CD14-positive monocyte (primary cell): ENCODE results near the gene ARFGEF3. TPM values are rescaled to one million over a fixed set of nuclear protein-coding genes. Genes with fewer than 3 reads are reported as not detected.

ENCODE experiments used
- DNase-seq, 3 donors: peaks; one replicate each; pipeline ENCODE4 v3.0.0-alpha.2; 2011 to 2022
- H2AFZ ChIP-seq: 2 replicates; pipeline ENCODE4 v1.6.0; 2012; ENCODE audit warnings: mild to moderate bottlenecking, low read depth, low read length, inconsistent platforms; ENCODE audit not compliant: insufficient read depth, poor library complexity, severe bottlenecking
- H3K27ac ChIP-seq, 2 donors: 1 replicate in 1 of 2; 2 replicates in 1 of 2; pipeline ENCODE4 v1.5.1; 2012 to 2013; ENCODE audit warnings: low read length in 2 of 2, control low read depth in 1 of 2, inconsistent platforms in 1 of 2, low read depth in 1 of 2, mild to moderate bottlenecking in 1 of 2
- H3K27me3 ChIP-seq, 2 donors: one replicate each; pipeline versions ENCODE4 v1.6.0 to v1.6.1; 2011 to 2013; ENCODE audit warnings: low read length in 2 of 2; ENCODE audit not compliant: control insufficient read depth in 2 of 2, insufficient read depth in 2 of 2
- H3K36me3 ChIP-seq, 2 donors: replicated peaks in 1 of 2; 1 replicate in 1 of 2; 2 replicates in 1 of 2; pipeline versions ENCODE4 v1.5.1 to v1.6.1; 2012 to 2013; ENCODE audit warnings: low read length in 2 of 2, control low read depth in 1 of 2, inconsistent platforms in 1 of 2, mild to moderate bottlenecking in 1 of 2; ENCODE audit not compliant: insufficient read depth in 2 of 2, control insufficient read depth in 1 of 2
- H3K4me1 ChIP-seq, 2 donors: 1 replicate in 1 of 2; 2 replicates in 1 of 2; pipeline versions ENCODE4 v1.5.1 to v1.6.1; 2012 to 2013; ENCODE audit warnings: low read length in 2 of 2, control low read depth in 1 of 2, inconsistent platforms in 1 of 2, mild to moderate bottlenecking in 1 of 2, moderate library complexity in 1 of 2; ENCODE audit not compliant: insufficient read depth in 2 of 2, control insufficient read depth in 1 of 2
- H3K4me2 ChIP-seq: replicated peaks from 2 replicates; pipeline ENCODE3; 2012; ENCODE audit warnings: low read length, moderate library complexity, mild to moderate bottlenecking; ENCODE audit not compliant: poor library complexity, severe bottlenecking; ENCODE audit errors: extremely low read depth
- H3K4me3 ChIP-seq, 3 experiments: fragments of 200-600 bp in 1 of 3; sonication (generic) in 1 of 3; replicated peaks in 1 of 3; 1 replicate in 2 of 3; 2 replicates in 1 of 3; pipeline ENCODE4 v1.5.1; 2011 to 2013; ENCODE audit warnings: low read length in 3 of 3, mild to moderate bottlenecking in 3 of 3, control low read depth in 2 of 3, low read depth in 2 of 3, inconsistent platforms in 1 of 3, moderate library complexity in 1 of 3
- H3K79me2 ChIP-seq: 2 replicates; pipeline ENCODE4 v1.6.0; 2012; ENCODE audit warnings: mild to moderate bottlenecking, control low read depth, inconsistent platforms, low read length, moderate library complexity; ENCODE audit not compliant: insufficient read depth
- H3K9ac ChIP-seq: 2 replicates; pipeline ENCODE4 v1.6.0; 2017; ENCODE audit warnings: low read length, mild to moderate bottlenecking; ENCODE audit not compliant: insufficient read depth, poor library complexity, severe bottlenecking
- H3K9me3 ChIP-seq, 2 donors: replicated peaks in 1 of 2; 1 replicate in 1 of 2; 2 replicates in 1 of 2; pipeline versions ENCODE4 v1.5.1 to v1.6.1; 2012 to 2013; ENCODE audit warnings: low read length in 2 of 2, control low read depth in 1 of 2; ENCODE audit not compliant: control insufficient read depth in 1 of 2, insufficient read depth in 1 of 2
- H4K20me1 ChIP-seq: 2 replicates; pipeline ENCODE4 v1.6.0; 2012; ENCODE audit warnings: mild to moderate bottlenecking, low read length, control low read depth, moderate library complexity; ENCODE audit not compliant: insufficient read depth
- H3K27ac Mint-ChIP-seq, 7 donors: one replicate each; pipeline ENCODE4 v1.8.0; 2020; ENCODE audit warnings: mild to moderate bottlenecking in 7 of 7, mixed read lengths in 7 of 7, moderate library complexity in 6 of 7, inconsistent platforms in 2 of 7
- H3K27me3 Mint-ChIP-seq, 3 donors: one replicate each; pipeline ENCODE4 v1.8.0; 2021 to 2022; ENCODE audit warnings: low read depth in 3 of 3, mild to moderate bottlenecking in 3 of 3, mixed read lengths in 3 of 3, moderate library complexity in 3 of 3, inconsistent platforms in 1 of 3
- H3K36me3 Mint-ChIP-seq, 2 donors: one replicate each; pipeline ENCODE4 v1.8.0; 2020; ENCODE audit warnings: mixed read lengths in 2 of 2, inconsistent platforms in 1 of 2, mild to moderate bottlenecking in 1 of 2
- H3K4me1 Mint-ChIP-seq: one replicate; pipeline ENCODE4 v1.8.0; 2020; ENCODE audit warnings: mild to moderate bottlenecking, mixed read lengths
- H3K4me3 Mint-ChIP-seq, 2 donors: one replicate each; pipeline ENCODE4 v1.8.0; 2020; ENCODE audit warnings: mild to moderate bottlenecking in 2 of 2, mixed read lengths in 2 of 2, moderate library complexity in 1 of 2
- H3K9me3 Mint-ChIP-seq, 7 donors: one replicate each; pipeline ENCODE4 v1.8.0; 2020 to 2022; ENCODE audit warnings: mixed read lengths in 7 of 7, mild to moderate bottlenecking in 6 of 7, moderate library complexity in 6 of 7, inconsistent platforms in 2 of 7
- CTCF ChIP-seq: fragments of 200-600 bp; IDR thresholded peaks from one replicate; pipeline ENCODE4 v1.8.0; 2022; ENCODE audit warnings: antibody characterized with exemption, mild to moderate bottlenecking
- WGBS: methylation state at CpG from one replicate; pipeline ENCODE4 v1.1.5; 2013; ENCODE audit warnings: missing lambda C conversion rate; ENCODE audit not compliant: insufficient coverage; 5-methylcytosine and 5-hydroxymethylcytosine counted together
- intact Hi-C, 2 donors: fragments of 100-400 bp; cut with micrococcal nuclease; formaldehyde crosslinking; loops; one replicate each; pipeline versions ENCODE4 v1.15.0 to v1.15.1; 2023
- polyA minus RNA-seq: library from RNA; depleted of rRNA, polyadenylated mRNA; stranded (reverse); fragments of >200 nt; gene quantifications from 2 replicates; pipeline ENCODE4 v1.2.3, GENCODE V29; 2012
- polyA plus RNA-seq, 3 donors: library from polyadenylated mRNA; depleted of rRNA in 1 of 3; unstranded in 2 of 3; stranded (reverse) in 1 of 3; fragments of 300-500 nt in 2 of 3; fragments of >200 nt in 1 of 3; fragmentation: Illumina TruSeq in 2 of 3; gene quantifications; 1 replicate in 2 of 3; 2 replicates in 1 of 3; pipeline ENCODE4 v1.2.3, GENCODE V29; 2012 to 2021
- total RNA-seq, 12 experiments: library from RNA in 1 of 12; stranded (reverse) in 1 of 12; fragments of 120-200 nt in 1 of 12; gene quantifications; one replicate each; pipeline ENCODE4 v1.2.4 and lab custom pipeline; 2013 to 2026; ENCODE audit warnings: mixed read lengths in 6 of 12, inconsistent platforms in 1 of 12

ARFGEF3 gene
- under 0.01 TPM for total RNA-seq (2013)
- not detected for polyA plus RNA-seq
- not detected in 2 replicates for polyA minus RNA-seq
- 0.25 to 21.6 (median 1.0) reads per million in 11 experiments for total RNA-seq (lab: John Stamatoyannopoulos, UW)

- H4K20me1 ChIP-seq, result no peaks in the 10 kb centered on the region
- peak; percentile 6 to 54 (median 27) for DNase-seq
- H3K4me1 ChIP-seq, result peaks cover 10 to 15% of the 10 kb centered on the region in 2 donors
- peak within 1 kb of the TSS; percentile 14 to 76 (median 24) for H3K4me3 ChIP-seq
- Mint-ChIP-seq H3K4me3 (peak within 1 kb of the TSS; percentile 78 to 94), H3K27me3 (peaks cover 57 to 75% (median 61%) of the 10 kb centered on the region in 3 donors), H3K27ac (peak within 1 kb of the TSS in 3 of 7 donors; percentile 12 to 48 (median 14)), H3K9me3 (peaks cover 0 to 14% (median 6%) of the 10 kb centered on the region in 7 donors), H3K36me3 (peaks cover 3 to 14% of the 10 kb centered on the region in 2 donors), H3K4me1 (peaks cover 16% of the 10 kb centered on the region)
- H3K27me3 ChIP-seq, result peaks cover 56 to 72% of the 10 kb centered on the region in 2 donors
- no peaks in the 10 kb centered on the region for H3K79me2 ChIP-seq
- H3K4me2 ChIP-seq, result peak within 1 kb of the TSS; percentile 90
- no peaks in the 10 kb centered on the region for H3K36me3 ChIP-seq
- intact Hi-C loops, result no loop called here
- H3K9ac ChIP-seq, result peak within 1 kb of the TSS; percentile 48
- H2AFZ ChIP-seq, result peak within 1 kb of the TSS; percentile 69
- WGBS, result under 1% methylated on average over 93 of the region's 93 CpGs
- TF ChIP-seq CTCF, result no peak
- H3K9me3 ChIP-seq, result peaks cover 0 to 19% of the 10 kb centered on the region in 2 donors
- H3K27ac ChIP-seq, result no peak within 1 kb of the TSS
These were observed at the start of gene ARFGEF3 for GRCh38 chr6:138161338-138162110. Gene ARFGEF3 (plus strand): TSS chr6:138161939. CDS start chr6:138162087, 148 bp downstream.

GRCh38 chr6:138113588-138114210, 48.0 kb upstream of the ARFGEF3 start:
- no peaks in the 10 kb centered on the region for H3K4me1 ChIP-seq
- no peak for DNase-seq
- H3K27me3 ChIP-seq, result peaks cover 7% of the 10 kb centered on the region in 2 donors
- H3K4me2 ChIP-seq, result no peak overlapping the region
- H4K20me1 ChIP-seq, result no peaks in the 10 kb centered on the region
- Mint-ChIP-seq H3K27ac (no peak overlapping the region), H3K36me3 (no peaks in the 10 kb centered on the region), H3K4me1 (peaks cover 7% of the 10 kb centered on the region), H3K9me3 (peaks cover 0 to 2% (median 0%) of the 10 kb centered on the region in 7 donors), H3K4me3 (no peak overlapping the region), H3K27me3 (peaks cover 15 to 29% (median 19%) of the 10 kb centered on the region in 3 donors)
- no peak for TF ChIP-seq CTCF
- H3K79me2 ChIP-seq, result no peaks in the 10 kb centered on the region
- intact Hi-C loops, result loop anchor here in 1 of 2 donors (5.0 to 10.0 kb wide), 2 partner anchors 111 to 661 kb away; partner anchors contain the start of gene CCDC28A
- no peaks in the 10 kb centered on the region for H3K9me3 ChIP-seq
- no peak overlapping the region for H2AFZ ChIP-seq
- H3K27ac ChIP-seq, result no peak overlapping the region
- no CpG with 5 or more reads among the region's 3 CpGs for WGBS
- H3K36me3 ChIP-seq, result no peaks in the 10 kb centered on the region
- no peak overlapping the region for H3K4me3 ChIP-seq
- H3K9ac ChIP-seq, result no peak overlapping the region
